ENCODE data around the gene IL23R. TPM values are rescaled to one million over a fixed set of nuclear protein-coding genes. Genes with fewer than 3 reads are reported as not detected.

IL23R gene
- total RNA-seq, 4 donors from 2014 or later, result not detected

DNA sequence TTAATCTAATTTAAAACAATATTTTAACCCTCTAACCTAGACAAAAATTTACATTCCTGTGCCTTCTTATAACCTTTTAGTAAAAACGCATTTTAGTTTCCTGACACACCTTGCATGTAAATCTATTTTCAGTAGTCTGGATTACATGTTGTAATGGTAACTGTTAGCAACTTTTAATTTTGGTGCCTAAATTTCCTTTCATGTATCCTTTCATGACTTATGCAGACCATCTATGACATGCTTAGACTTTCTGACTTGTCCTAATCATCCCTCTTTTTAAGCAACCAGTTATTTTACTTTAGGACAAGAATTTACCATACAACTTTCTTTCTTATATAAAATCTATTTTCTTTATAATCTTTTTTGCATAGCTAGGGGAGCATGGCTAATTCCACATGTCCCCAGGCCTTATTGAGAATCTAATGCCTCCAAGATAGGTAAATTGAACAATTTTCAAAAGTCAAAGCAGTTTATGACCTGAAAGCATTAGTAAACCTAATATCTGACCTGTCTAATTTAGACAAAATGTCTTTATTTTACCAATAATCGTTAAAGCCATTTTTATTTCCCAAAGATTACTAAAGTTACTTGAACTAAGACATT, 83.9 kb downstream of the IL23R start:
- in situ Hi-C loops (cut with MboI; ENCODE audit: low sequenced_read_pairs in 4 of 4) (no loop called here), intact Hi-C loops (cut with DNase I; ENCODE audit: low total_unique reads) (no loop called here)
- H3K4me3 ChIP-seq, result no peak overlapping the region
- ATAC-seq (no peak), DNase-seq (no peak)
- H3K36me3 ChIP-seq, result no peaks in the 10 kb centered on the region
- no peak for TF ChIP-seq POLR2A (IDR thresholded peaks at IDR 0.05)
- TF ChIP-seq, protein P1, sequence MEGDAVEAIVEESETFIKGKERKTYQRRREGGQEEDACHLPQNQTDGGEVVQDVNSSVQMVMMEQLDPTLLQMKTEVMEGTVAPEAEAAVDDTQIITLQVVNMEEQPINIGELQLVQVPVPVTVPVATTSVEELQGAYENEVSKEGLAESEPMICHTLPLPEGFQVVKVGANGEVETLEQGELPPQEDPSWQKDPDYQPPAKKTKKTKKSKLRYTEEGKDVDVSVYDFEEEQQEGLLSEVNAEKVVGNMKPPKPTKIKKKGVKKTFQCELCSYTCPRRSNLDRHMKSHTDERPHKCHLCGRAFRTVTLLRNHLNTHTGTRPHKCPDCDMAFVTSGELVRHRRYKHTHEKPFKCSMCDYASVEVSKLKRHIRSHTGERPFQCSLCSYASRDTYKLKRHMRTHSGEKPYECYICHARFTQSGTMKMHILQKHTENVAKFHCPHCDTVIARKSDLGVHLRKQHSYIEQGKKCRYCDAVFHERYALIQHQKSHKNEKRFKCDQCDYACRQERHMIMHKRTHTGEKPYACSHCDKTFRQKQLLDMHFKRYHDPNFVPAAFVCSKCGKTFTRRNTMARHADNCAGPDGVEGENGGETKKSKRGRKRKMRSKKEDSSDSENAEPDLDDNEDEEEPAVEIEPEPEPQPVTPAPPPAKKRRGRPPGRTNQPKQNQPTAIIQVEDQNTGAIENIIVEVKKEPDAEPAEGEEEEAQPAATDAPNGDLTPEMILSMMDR (IDR thresholded peaks at IDR 0.05 in 4 of 5, conservative IDR thresholded peaks at IDR 0.05 in 1 of 5), result no peak
- H3K4me1 ChIP-seq, result no peaks in the 10 kb centered on the region
- no peaks in the 10 kb centered on the region for H3K9me3 ChIP-seq
- no peak overlapping the region for H3K27ac ChIP-seq
- H3K27me3 ChIP-seq, result no peaks in the 10 kb centered on the region

DNA sequence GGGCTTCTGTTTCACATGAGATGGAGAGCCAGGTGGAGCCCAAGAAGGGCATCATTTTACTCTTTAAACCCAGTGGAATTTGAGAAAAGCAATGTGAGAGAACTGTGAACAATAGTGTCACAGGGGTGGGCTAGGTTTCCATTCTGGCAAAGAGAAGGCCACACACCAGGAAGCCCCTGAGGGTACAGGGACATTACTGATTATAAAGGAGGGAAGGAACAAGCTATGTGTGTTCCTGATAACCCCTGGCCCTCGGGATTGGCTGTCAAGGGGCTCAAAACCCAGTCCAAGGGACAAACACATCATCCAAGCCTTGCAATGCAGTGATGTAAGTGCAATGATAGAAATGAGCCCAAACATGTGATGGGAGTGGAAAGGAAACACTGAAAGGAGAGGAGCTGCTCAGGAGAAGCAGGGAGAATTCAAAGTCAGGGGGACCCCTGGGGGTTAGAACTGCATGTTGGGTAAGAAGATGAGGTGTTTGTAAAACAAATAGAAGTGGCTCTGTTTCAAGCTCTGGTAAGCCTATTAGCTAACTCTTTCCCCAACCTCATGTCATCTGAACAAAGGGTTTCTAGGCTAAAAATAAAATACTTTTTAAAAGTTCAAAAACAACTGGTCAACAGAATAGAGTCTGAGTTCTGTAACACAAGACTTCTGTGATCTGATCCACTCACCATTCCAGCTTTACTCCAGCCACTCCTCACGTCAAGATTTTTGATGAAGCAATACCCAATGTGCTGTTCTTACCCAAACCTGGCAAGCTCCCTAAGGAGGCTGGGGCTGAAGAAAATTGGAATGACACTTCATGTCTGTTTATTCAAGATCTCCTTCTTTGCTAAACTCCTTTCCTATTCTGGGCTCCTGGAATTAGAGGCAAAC, 90.3 kb downstream of the IL23R start:
- peaks cover 4 to 6% of the 10 kb centered on the region in 2 donors for H3K4me1 ChIP-seq
- DNase-seq, result peak; percentile 5 to 63
- H3K4me3 ChIP-seq, result no peak overlapping the region
- H3K36me3 ChIP-seq, result no peaks in the 10 kb centered on the region
- intact Hi-C loops (cut with DNase I; ENCODE audit: low total_unique reads), result no loop called here
- H3K27ac ChIP-seq, result peak overlapping the region; percentile 63 to 75 (median 72)
- no peaks in the 10 kb centered on the region for H3K27me3 ChIP-seq
- in situ Hi-C loops (cut with MboI; ENCODE audit: low sequenced_read_pairs in 4 of 4), result no loop called here
- ATAC-seq, result peak; percentile 96 to 97
- no peaks in the 10 kb centered on the region for H3K9me3 ChIP-seq
- TF ChIP-seq POLR2A (IDR thresholded peaks at IDR 0.05), result no peak
- TF ChIP-seq, protein P1 (IDR thresholded peaks at IDR 0.05 in 4 of 5, conservative IDR thresholded peaks at IDR 0.05 in 1 of 5), result no peak

DNA sequence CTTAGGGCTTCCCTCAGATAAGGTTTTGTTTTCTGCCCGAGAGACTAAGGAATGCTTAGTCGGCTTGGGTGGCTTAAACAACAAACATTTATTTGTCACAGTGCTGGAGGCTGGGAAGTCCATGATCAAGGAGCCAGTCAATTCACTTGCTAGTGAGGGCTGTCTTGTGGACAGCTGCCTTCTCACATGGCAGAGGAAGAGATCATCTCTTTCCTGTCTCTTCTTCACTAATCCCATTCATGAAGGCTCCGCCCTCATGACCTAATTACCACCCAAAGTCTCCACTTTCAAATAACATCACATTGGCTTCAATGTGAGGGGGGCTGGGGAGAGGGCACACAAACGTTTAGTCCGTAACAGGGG, 90.9 kb downstream of the IL23R start:
- peaks cover 4 to 6% of the 10 kb centered on the region in 2 donors for H3K4me1 ChIP-seq
- peak in 1 of 2 donors; percentile 13 for DNase-seq
- no peaks in the 10 kb centered on the region for H3K36me3 ChIP-seq
- no peak for TF ChIP-seq POLR2A (IDR thresholded peaks at IDR 0.05)
- TF ChIP-seq, protein P1 (IDR thresholded peaks at IDR 0.05 in 4 of 5, conservative IDR thresholded peaks at IDR 0.05 in 1 of 5), result no peak
- in situ Hi-C loops (cut with MboI; ENCODE audit: low sequenced_read_pairs in 4 of 4), result no loop called here
- no peak overlapping the region for H3K4me3 ChIP-seq
- no peaks in the 10 kb centered on the region for H3K27me3 ChIP-seq
- intact Hi-C loops (cut with DNase I; ENCODE audit: low total_unique reads), result no loop called here
- peak overlapping the region; percentile 59 to 75 (median 69) for H3K27ac ChIP-seq
- H3K9me3 ChIP-seq, result no peaks in the 10 kb centered on the region
- ATAC-seq, result peak; percentile 36 to 56

- Histone ChIP-seq H3K4me1 (peaks cover 0 to 4% of the 10 kb centered on the region in 2 donors), H3K9me3 (no peaks in the 10 kb centered on the region), H3K36me3 (no peaks in the 10 kb centered on the region), H3K4me3 (no peak overlapping the region), H3K27ac (no peak overlapping the region), H3K27me3 (no peaks in the 10 kb centered on the region)
- ATAC-seq, result no peak
- DNase-seq, result no peak
- in situ Hi-C loops (cut with MboI; ENCODE audit: low sequenced_read_pairs in 4 of 4) (no loop called here), intact Hi-C loops (cut with DNase I; ENCODE audit: low total_unique reads) (no loop called here)
- TF ChIP-seq POLR2A (IDR thresholded peaks at IDR 0.05), result no peak
- TF ChIP-seq, protein P1 (IDR thresholded peaks at IDR 0.05 in 4 of 5, conservative IDR thresholded peaks at IDR 0.05 in 1 of 5), result no peak
Measured at GRCh38 chr1:67261680-67262079, 95.4 kb downstream of the IL23R start.

Measured in gastrocnemius medialis (tissue), 4 donors.